HCT116 (cell line): ENCODE data around the gene GABPB1. TPM values are rescaled to one million over a fixed set of nuclear protein-coding genes. Genes with fewer than 3 reads are reported as not detected.

Experiments
- ATAC-seq: fragments of 200-7000 bp; cut with Tn5 transposase; 2 replicates; pipeline ENCODE4 v1.9.1; 2020; ENCODE audit warnings: mild to moderate bottlenecking, moderate library complexity
- BruUV-seq: library from RNA; stranded (reverse); fragments of 400-500 nt; replicated peaks from 2 replicates; lab custom pipeline; 2021; lab: Mats Ljungman, UMichigan
- CTCF ChIA-PET: fragments of 300-600 bp; sonication (Branson Sonifier 250); formaldehyde crosslinking; loops from one replicate; lab custom pipeline; 2021; ENCODE audit warnings: antibody characterized with exemption; lab: Charles Lee
- POLR2A ChIA-PET: fragments of 300-600, 350-600 bp; sonication (Branson Sonifier 250); formaldehyde crosslinking; loops from one replicate; lab custom pipeline; 2021; ENCODE audit warnings: antibody characterized with exemption; lab: Charles Lee
- RAD21 ChIA-PET, 2 experiments: fragments of 300-600 bp; sonication (Branson Sonifier 250); formaldehyde crosslinking; loops; one replicate each; lab custom pipeline; 2023; ENCODE audit warnings: low total read pairs in 2 of 2; ENCODE audit not compliant: uncharacterized antibody in 2 of 2, unreplicated experiment in 2 of 2, low non-redundant PET in 1 of 2; lab: Charles Lee
- DNase-seq: peaks from one replicate; pipeline ENCODE4 v3.0.0-alpha.2; 2010; ENCODE audit warnings: low read depth, low spot score
- H2AFZ ChIP-seq: fragments of 200-600 bp; shearing (Covaris generic), sonication (generic); 2 replicates; pipeline ENCODE4 v1.6.1; 2017; ENCODE audit warnings: low read depth, mixed run types, mixed read lengths, antibody characterized with exemption, low read length; ENCODE audit not compliant: poor library complexity, severe bottlenecking
- H3K27ac ChIP-seq: 2 replicates; pipeline ENCODE4 v1.5.1; 2012; ENCODE audit warnings: low read depth, low read length
- H3K27me3 ChIP-seq: fragments of 200-600 bp; sonication (generic); 2 replicates; pipeline ENCODE4 v1.6.1; 2016; ENCODE audit warnings: mixed run types, low read length, mixed read lengths; ENCODE audit not compliant: insufficient read depth
- H3K36me3 ChIP-seq, 2 experiments: fragments of 200-500 bp in 1 of 2; fragments of 200-600 bp in 1 of 2; sonication (Bioruptor generic) in 1 of 2; sonication (generic) in 1 of 2; 2 replicates each; pipeline versions ENCODE4 v1.5.1 to v1.6.1; 2014 to 2016; ENCODE audit warnings: low read length in 2 of 2, inconsistent platforms in 1 of 2, mixed read lengths in 1 of 2, mixed run types in 1 of 2; ENCODE audit not compliant: insufficient read depth in 2 of 2, control insufficient read depth in 1 of 2
- H3K4me1 ChIP-seq, 2 experiments: fragments of 200-600 bp in 1 of 2; sonication (generic) in 1 of 2; 2 replicates each; pipeline versions ENCODE4 v1.5.1 to v1.6.1; 2012 to 2017; ENCODE audit warnings: low read length in 2 of 2, inconsistent platforms in 1 of 2, mild to moderate bottlenecking in 1 of 2, mixed read lengths in 1 of 2, mixed run types in 1 of 2, moderate library complexity in 1 of 2; ENCODE audit not compliant: insufficient read depth in 2 of 2, control insufficient read depth in 1 of 2
- H3K4me2 ChIP-seq: fragments of 200-600 bp; sonication (generic); 2 replicates; pipeline ENCODE4 v1.6.1; 2017; ENCODE audit warnings: mixed run types, low read length, mixed read lengths
- H3K4me3 ChIP-seq, 2 experiments: fragments of 200-600 bp in 1 of 2; sonication (generic) in 1 of 2; replicated peaks in 1 of 2; 2 replicates each; pipeline ENCODE4 v1.5.1; 2011 to 2016; ENCODE audit warnings: low read length in 2 of 2, control low read depth in 1 of 2, low read depth in 1 of 2, mild to moderate bottlenecking in 1 of 2, mixed read lengths in 1 of 2, mixed run types in 1 of 2
- H3K79me2 ChIP-seq: fragments of 200-600 bp; sonication (generic); 2 replicates; pipeline ENCODE4 v1.6.1; 2017; ENCODE audit warnings: mild to moderate bottlenecking, mixed run types, low read length, moderate library complexity, mixed read lengths; ENCODE audit not compliant: insufficient read depth
- H3K9ac ChIP-seq: fragments of 200-600 bp; sonication (generic); 2 replicates; pipeline ENCODE4 v1.6.1; 2016; ENCODE audit warnings: low read length, mixed read lengths
- H3K9me2 ChIP-seq: fragments of 200-600 bp; sonication (generic), shearing (Covaris generic); 2 replicates; pipeline ENCODE4 v1.6.1; 2017; ENCODE audit warnings: mixed run types, mild to moderate bottlenecking, moderate library complexity; ENCODE audit not compliant: insufficient read depth
- H3K9me3 ChIP-seq, 2 experiments: fragments of 200-500 bp in 1 of 2; fragments of 200-600 bp in 1 of 2; sonication (Bioruptor generic) in 1 of 2; sonication (generic) in 1 of 2; 2 replicates each; pipeline ENCODE4 v1.6.1; 2014 to 2017; ENCODE audit warnings: low read length in 2 of 2, mixed read lengths in 2 of 2, inconsistent platforms in 1 of 2, low read depth in 1 of 2, mild to moderate bottlenecking in 1 of 2, mixed run types in 1 of 2, moderate library complexity in 1 of 2; ENCODE audit not compliant: control insufficient read depth in 1 of 2, insufficient read depth in 1 of 2
- H4K20me1 ChIP-seq: fragments of 200-600 bp; sonication (generic), shearing (Covaris generic); 2 replicates; pipeline ENCODE4 v1.6.1; 2017; ENCODE audit warnings: mixed run types, mild to moderate bottlenecking, moderate library complexity; ENCODE audit not compliant: insufficient read depth
- EGR1 ChIP-seq: IDR thresholded peaks from 2 replicates; pipeline ENCODE4 v1.6.1; 2012; ENCODE audit warnings: low read depth
- ELF1 ChIP-seq: IDR thresholded peaks from 2 replicates; pipeline ENCODE4 v1.6.1; 2012; ENCODE audit warnings: low read depth, borderline replicate concordance
- EZH2phosphoT487 ChIP-seq: fragments of 200-600 bp; IDR thresholded peaks from 2 replicates; pipeline ENCODE4 v1.6.1; 2018; ENCODE audit warnings: antibody characterized with exemption, borderline replicate concordance
- JUND ChIP-seq: IDR thresholded peaks from 2 replicates; pipeline ENCODE4 v1.6.1; 2012
- POLR2A ChIP-seq: IDR thresholded peaks from 2 replicates; pipeline ENCODE4 v1.7.0; 2011; ENCODE audit warnings: borderline replicate concordance; ENCODE audit not compliant: insufficient read depth, insufficient read length; ENCODE audit errors: extremely low read depth
- POLR2AphosphoS5 ChIP-seq: IDR thresholded peaks from 2 replicates; pipeline ENCODE4 v1.6.1; 2011; ENCODE audit warnings: mild to moderate bottlenecking, low read depth, low read length, moderate library complexity
- RAD21 ChIP-seq: IDR thresholded peaks from 2 replicates; pipeline ENCODE4 v1.6.1; 2012; ENCODE audit warnings: low read depth, mild to moderate bottlenecking
- SIN3A ChIP-seq: IDR thresholded peaks from 2 replicates; pipeline ENCODE4 v1.6.1; 2012; ENCODE audit warnings: low read depth
- SP1 ChIP-seq: IDR thresholded peaks from 2 replicates; pipeline ENCODE4 v1.6.1; 2012; ENCODE audit warnings: low read depth
- SRF ChIP-seq: IDR thresholded peaks from 2 replicates; pipeline ENCODE4 v1.6.1; 2012; ENCODE audit warnings: low read depth
- TCF7L2 ChIP-seq: IDR thresholded peaks from 2 replicates; pipeline ENCODE4 v1.7.0; 2011; ENCODE audit warnings: borderline replicate concordance, inconsistent platforms; ENCODE audit not compliant: insufficient read depth, insufficient read length; ENCODE audit errors: extremely low read depth
- YY1 ChIP-seq: IDR thresholded peaks from 2 replicates; pipeline ENCODE4 v1.6.1; 2011; ENCODE audit warnings: low read length, low read depth, moderate library complexity, mild to moderate bottlenecking; ENCODE audit not compliant: insufficient replicate concordance; ENCODE audit errors: extremely low read depth
- ZFX ChIP-seq: fragments of 450-650 bp; IDR thresholded peaks from 2 replicates; pipeline ENCODE4 v1.6.1; 2017
- ZNF274 ChIP-seq: fragments of 200-500 bp; sonication (Bioruptor generic); IDR thresholded peaks from 2 replicates; pipeline ENCODE4 v1.6.1; 2014; ENCODE audit warnings: mild to moderate bottlenecking, low read depth, low read length, inconsistent platforms
- intact Hi-C: fragments of 100-400 bp; cut with micrococcal nuclease; formaldehyde crosslinking; loops from 2 replicates; pipeline ENCODE4 v1.10.0; 2022
- total RNA-seq: library from RNA; stranded (reverse); gene quantifications from one replicate; pipeline ENCODE4 v1.2.1, GENCODE V29; 2021; ENCODE audit not compliant: unreplicated experiment
- TF ChIP-seq, protein P1 (sequence below), 3 experiments: fragments of 200-600 bp in 1 of 3; sonication (generic) in 1 of 3; IDR thresholded peaks in 2 of 3; conservative IDR thresholded peaks in 1 of 3; 2 replicates each; pipeline ENCODE4 v1.5.1; 2012 to 2017; ENCODE audit warnings: low read depth in 2 of 3, low read length in 2 of 3, antibody characterized with exemption in 1 of 3, borderline replicate concordance in 1 of 3, control low read depth in 1 of 3, mild to moderate bottlenecking in 1 of 3, mixed read lengths in 1 of 3, mixed run types in 1 of 3, moderate library complexity in 1 of 3; ENCODE audit not compliant: insufficient read depth in 1 of 3
- TF ChIP-seq, protein P2 (sequence below): IDR thresholded peaks from 2 replicates; pipeline ENCODE4 v1.6.1; 2012; ENCODE audit warnings: low read depth
- TF ChIP-seq, protein P3 (sequence below): IDR thresholded peaks from 2 replicates; pipeline ENCODE4 v1.6.1; 2012
- TF ChIP-seq, protein P4 (sequence below): IDR thresholded peaks from 2 replicates; pipeline ENCODE4 v1.6.1; 2011; ENCODE audit warnings: mild to moderate bottlenecking, low read length, moderate library complexity; ENCODE audit not compliant: insufficient replicate concordance; ENCODE audit errors: extremely low read depth

The GABPB1 gene
- total RNA-seq, 1 experiment from 2014 or later, result 20.1 TPM

DNA sequence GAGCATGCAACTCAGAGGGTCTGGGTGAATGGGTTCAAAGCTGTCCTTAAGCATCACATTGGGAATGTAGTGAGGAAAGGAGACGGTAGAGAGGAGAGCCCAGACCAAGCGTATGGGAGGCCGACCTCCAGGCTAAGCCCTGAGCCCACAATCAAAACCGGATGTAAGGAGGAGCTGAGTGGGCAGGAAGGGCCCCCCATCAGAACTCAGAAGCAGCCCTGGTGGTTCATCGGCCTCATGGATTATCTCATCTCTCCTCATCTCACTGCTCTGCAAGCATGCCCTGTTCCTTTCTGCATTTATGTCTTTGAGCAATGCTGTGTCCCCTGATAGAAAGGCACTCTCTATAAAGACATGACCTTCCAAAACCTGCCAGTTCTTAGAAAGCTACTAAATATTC is 95.7 kb downstream of the GABPB1 start:
- no peaks in the 10 kb centered on the region for H3K79me2 ChIP-seq
- RAD21 ChIA-PET, result no interaction called here
- H3K27ac ChIP-seq, result no peak overlapping the region
- no peaks in the 10 kb centered on the region for H3K36me3 ChIP-seq
- POLR2A ChIA-PET, result interaction anchor here (0.6 kb wide), 1 partner anchor 270 kb away, joined by 3 read pairs; no protein-coding TSS in a partner anchor
- H3K9me2 ChIP-seq, result no peaks in the 10 kb centered on the region
- H3K9ac ChIP-seq, result no peak overlapping the region
- no TSS peak for BruUV-seq
- TF ChIP-seq EGR1, result no peak
- TF ChIP-seq JUND, result no peak
- no peak for TF ChIP-seq SP1
- no peak for TF ChIP-seq RAD21
- TF ChIP-seq ZFX, result no peak
- TF ChIP-seq ZNF274, result no peak
- TF ChIP-seq YY1, result no peak
- TF ChIP-seq, protein P1, sequence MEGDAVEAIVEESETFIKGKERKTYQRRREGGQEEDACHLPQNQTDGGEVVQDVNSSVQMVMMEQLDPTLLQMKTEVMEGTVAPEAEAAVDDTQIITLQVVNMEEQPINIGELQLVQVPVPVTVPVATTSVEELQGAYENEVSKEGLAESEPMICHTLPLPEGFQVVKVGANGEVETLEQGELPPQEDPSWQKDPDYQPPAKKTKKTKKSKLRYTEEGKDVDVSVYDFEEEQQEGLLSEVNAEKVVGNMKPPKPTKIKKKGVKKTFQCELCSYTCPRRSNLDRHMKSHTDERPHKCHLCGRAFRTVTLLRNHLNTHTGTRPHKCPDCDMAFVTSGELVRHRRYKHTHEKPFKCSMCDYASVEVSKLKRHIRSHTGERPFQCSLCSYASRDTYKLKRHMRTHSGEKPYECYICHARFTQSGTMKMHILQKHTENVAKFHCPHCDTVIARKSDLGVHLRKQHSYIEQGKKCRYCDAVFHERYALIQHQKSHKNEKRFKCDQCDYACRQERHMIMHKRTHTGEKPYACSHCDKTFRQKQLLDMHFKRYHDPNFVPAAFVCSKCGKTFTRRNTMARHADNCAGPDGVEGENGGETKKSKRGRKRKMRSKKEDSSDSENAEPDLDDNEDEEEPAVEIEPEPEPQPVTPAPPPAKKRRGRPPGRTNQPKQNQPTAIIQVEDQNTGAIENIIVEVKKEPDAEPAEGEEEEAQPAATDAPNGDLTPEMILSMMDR (IDR thresholded peaks at IDR 0.05 in 2 of 3, conservative IDR thresholded peaks at IDR 0.05 in 1 of 3; ENCODE audit: borderline replicate concordance in 1 of 3, insufficient read depth in 1 of 3, low read depth in 2 of 3, low read length in 2 of 3), result no peak
- no peak for TF ChIP-seq POLR2AphosphoS5
- no peak for TF ChIP-seq ELF1
- TF ChIP-seq, protein P2, sequence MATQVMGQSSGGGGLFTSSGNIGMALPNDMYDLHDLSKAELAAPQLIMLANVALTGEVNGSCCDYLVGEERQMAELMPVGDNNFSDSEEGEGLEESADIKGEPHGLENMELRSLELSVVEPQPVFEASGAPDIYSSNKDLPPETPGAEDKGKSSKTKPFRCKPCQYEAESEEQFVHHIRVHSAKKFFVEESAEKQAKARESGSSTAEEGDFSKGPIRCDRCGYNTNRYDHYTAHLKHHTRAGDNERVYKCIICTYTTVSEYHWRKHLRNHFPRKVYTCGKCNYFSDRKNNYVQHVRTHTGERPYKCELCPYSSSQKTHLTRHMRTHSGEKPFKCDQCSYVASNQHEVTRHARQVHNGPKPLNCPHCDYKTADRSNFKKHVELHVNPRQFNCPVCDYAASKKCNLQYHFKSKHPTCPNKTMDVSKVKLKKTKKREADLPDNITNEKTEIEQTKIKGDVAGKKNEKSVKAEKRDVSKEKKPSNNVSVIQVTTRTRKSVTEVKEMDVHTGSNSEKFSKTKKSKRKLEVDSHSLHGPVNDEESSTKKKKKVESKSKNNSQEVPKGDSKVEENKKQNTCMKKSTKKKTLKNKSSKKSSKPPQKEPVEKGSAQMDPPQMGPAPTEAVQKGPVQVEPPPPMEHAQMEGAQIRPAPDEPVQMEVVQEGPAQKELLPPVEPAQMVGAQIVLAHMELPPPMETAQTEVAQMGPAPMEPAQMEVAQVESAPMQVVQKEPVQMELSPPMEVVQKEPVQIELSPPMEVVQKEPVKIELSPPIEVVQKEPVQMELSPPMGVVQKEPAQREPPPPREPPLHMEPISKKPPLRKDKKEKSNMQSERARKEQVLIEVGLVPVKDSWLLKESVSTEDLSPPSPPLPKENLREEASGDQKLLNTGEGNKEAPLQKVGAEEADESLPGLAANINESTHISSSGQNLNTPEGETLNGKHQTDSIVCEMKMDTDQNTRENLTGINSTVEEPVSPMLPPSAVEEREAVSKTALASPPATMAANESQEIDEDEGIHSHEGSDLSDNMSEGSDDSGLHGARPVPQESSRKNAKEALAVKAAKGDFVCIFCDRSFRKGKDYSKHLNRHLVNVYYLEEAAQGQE, result no peak
- TF ChIP-seq POLR2A, result no peak
- TF ChIP-seq EZH2phosphoT487, result no peak
- TF ChIP-seq, protein P3, sequence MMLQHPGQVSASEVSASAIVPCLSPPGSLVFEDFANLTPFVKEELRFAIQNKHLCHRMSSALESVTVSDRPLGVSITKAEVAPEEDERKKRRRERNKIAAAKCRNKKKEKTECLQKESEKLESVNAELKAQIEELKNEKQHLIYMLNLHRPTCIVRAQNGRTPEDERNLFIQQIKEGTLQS, result no peak
- TF ChIP-seq, protein P4, sequence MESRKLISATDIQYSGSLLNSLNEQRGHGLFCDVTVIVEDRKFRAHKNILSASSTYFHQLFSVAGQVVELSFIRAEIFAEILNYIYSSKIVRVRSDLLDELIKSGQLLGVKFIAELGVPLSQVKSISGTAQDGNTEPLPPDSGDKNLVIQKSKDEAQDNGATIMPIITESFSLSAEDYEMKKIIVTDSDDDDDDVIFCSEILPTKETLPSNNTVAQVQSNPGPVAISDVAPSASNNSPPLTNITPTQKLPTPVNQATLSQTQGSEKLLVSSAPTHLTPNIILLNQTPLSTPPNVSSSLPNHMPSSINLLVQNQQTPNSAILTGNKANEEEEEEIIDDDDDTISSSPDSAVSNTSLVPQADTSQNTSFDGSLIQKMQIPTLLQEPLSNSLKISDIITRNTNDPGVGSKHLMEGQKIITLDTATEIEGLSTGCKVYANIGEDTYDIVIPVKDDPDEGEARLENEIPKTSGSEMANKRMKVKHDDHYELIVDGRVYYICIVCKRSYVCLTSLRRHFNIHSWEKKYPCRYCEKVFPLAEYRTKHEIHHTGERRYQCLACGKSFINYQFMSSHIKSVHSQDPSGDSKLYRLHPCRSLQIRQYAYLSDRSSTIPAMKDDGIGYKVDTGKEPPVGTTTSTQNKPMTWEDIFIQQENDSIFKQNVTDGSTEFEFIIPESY, result no peak
- TF ChIP-seq SIN3A, result no peak
- TF ChIP-seq SRF, result no peak
- TF ChIP-seq TCF7L2, result no peak
- TF ChIP-seq, all 23 proteins: peak for 0
- ATAC-seq, result no peak
- Histone ChIP-seq H3K27me3 (no peaks in the 10 kb centered on the region), H3K4me1 (peaks cover 8 to 24% of the 10 kb centered on the region in 2 experiments), H2AFZ (no peak overlapping the region), H3K9me3 (no peaks in the 10 kb centered on the region), H4K20me1 (no peaks in the 10 kb centered on the region), H3K4me3 (no peak overlapping the region), H3K4me2 (no peak overlapping the region)
- intact Hi-C loops, result no loop called here
- CTCF ChIA-PET, result no interaction called here
- no peak for DNase-seq
